ENCODE results near the gene MOB3A.

DNA sequence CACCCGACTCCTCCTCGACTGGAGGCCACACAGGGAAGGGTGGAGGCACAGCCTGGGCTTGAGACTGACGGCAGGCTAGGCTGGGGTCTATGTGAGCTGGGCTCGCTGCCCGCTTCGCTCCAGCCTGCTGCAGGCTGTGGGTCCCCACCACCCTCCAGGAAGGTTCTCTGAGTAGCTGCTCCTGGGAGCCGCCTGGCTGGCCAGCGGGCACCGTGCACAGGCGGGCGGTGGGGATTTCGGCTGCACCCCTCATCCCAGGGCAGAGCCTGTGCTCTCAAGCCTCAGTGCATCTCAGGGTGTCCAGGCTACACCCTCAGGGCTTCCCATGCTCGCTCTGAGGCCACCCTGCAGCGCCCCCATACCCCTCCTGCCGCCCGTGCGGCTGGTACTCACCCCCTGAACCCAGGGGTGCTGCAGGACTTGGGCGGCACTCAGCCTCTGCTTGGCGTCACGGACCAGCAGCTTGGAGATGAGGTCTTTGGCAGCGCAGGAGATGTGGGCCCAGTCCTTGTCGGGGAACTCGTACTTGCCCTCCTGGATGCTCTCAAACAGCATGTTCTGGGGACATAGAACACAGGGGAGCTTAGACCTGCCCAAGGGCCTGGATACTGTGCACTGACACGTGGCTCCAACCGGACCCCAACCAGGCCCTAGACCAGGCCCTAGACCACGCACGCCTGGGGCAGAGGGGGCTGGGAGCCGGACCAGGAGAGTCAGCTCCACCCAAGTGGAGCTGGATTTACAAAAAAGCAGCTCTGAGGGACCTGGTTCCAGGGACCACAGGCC is 55.3 kb downstream of the MOB3A start:
- TF ChIP-seq, protein P1, sequence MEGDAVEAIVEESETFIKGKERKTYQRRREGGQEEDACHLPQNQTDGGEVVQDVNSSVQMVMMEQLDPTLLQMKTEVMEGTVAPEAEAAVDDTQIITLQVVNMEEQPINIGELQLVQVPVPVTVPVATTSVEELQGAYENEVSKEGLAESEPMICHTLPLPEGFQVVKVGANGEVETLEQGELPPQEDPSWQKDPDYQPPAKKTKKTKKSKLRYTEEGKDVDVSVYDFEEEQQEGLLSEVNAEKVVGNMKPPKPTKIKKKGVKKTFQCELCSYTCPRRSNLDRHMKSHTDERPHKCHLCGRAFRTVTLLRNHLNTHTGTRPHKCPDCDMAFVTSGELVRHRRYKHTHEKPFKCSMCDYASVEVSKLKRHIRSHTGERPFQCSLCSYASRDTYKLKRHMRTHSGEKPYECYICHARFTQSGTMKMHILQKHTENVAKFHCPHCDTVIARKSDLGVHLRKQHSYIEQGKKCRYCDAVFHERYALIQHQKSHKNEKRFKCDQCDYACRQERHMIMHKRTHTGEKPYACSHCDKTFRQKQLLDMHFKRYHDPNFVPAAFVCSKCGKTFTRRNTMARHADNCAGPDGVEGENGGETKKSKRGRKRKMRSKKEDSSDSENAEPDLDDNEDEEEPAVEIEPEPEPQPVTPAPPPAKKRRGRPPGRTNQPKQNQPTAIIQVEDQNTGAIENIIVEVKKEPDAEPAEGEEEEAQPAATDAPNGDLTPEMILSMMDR (IDR thresholded peaks at IDR 0.05; ENCODE audit: poor library complexity), result no peak
- no peak for TF ChIP-seq EZH2phosphoT487 (IDR thresholded peaks at IDR 0.05; ENCODE audit: low read depth, severe bottlenecking, unreplicated experiment)
- TF ChIP-seq EZH2 (IDR thresholded peaks at IDR 0.05; ENCODE audit: borderline replicate concordance), result no peak
